ENCODE data around the gene CCRL2. TPM values are rescaled to one million over a fixed set of nuclear protein-coding genes. Genes with fewer than 3 reads are reported as not detected.

Gene CCRL2
- total and polyA plus RNA-seq, 2 experiments from 2014 or later = not detected

GRCh38 chr3:46368569-46368968, 38.5 kb upstream of the CCRL2 start:
- TF ChIP-seq EZH2 (IDR thresholded peaks at IDR 0.05; ENCODE audit: insufficient read depth, poor library complexity, severe bottlenecking) (no peak), EZH2phosphoT487 (IDR thresholded peaks at IDR 0.05; ENCODE audit: insufficient read depth, low read depth) (no peak)
- Histone ChIP-seq H3K4me1 (ENCODE audit: insufficient read depth) (no peaks in the 10 kb centered on the region), H3K9me3 (ENCODE audit: low read depth) (no peaks in the 10 kb centered on the region), H4K20me1 (ENCODE audit: insufficient read depth) (no peaks in the 10 kb centered on the region), H3K27ac (no peak overlapping the region), H3K36me3 (ENCODE audit: low read depth) (no peaks in the 10 kb centered on the region), H3K4me2 (ENCODE audit: unreplicated experiment) (no peak overlapping the region), H3K9me2 (ENCODE audit: insufficient read depth) (no peaks in the 10 kb centered on the region), H3K4me3 (no peak overlapping the region), H3K27me3 (replicated peaks; ENCODE audit: insufficient read depth) (peaks cover 82% of the 10 kb centered on the region), H2AFZ (no peak overlapping the region), H3K79me2 (ENCODE audit: insufficient read depth) (no peaks in the 10 kb centered on the region), H3K9ac (no peak overlapping the region), H3F3A (ENCODE audit: insufficient read depth) (no peaks in the 10 kb centered on the region)
- 81 to 84% methylated on average over 7 of the region's 7 CpGs for WGBS, 2 experiments (ENCODE audit: low coverage in 1 of 2, low lambda C conversion rate in 2 of 2, missing lambda C conversion rate in 2 of 2)
- in situ Hi-C loops (cut with MboI) = loop anchor here (10.0 to 25.0 kb wide), 3 partner anchors 284 to 606 kb away; partner anchors contain the start of gene CXCR6
- DNase-seq = no peak

GRCh38 chr3:46369151-46369550, 37.9 kb upstream of the CCRL2 start:
- Histone ChIP-seq H3K4me1 (ENCODE audit: insufficient read depth) (no peaks in the 10 kb centered on the region), H3K27ac (no peak overlapping the region), H3K4me3 (no peak overlapping the region), H2AFZ (no peak overlapping the region), H3K9me3 (ENCODE audit: low read depth) (no peaks in the 10 kb centered on the region), H3K9me2 (ENCODE audit: insufficient read depth) (no peaks in the 10 kb centered on the region), H3K36me3 (ENCODE audit: low read depth) (no peaks in the 10 kb centered on the region), H3K9ac (no peak overlapping the region), H4K20me1 (ENCODE audit: insufficient read depth) (no peaks in the 10 kb centered on the region), H3K27me3 (replicated peaks; ENCODE audit: insufficient read depth) (peaks cover 82% of the 10 kb centered on the region), H3K4me2 (ENCODE audit: unreplicated experiment) (no peak overlapping the region), H3K79me2 (ENCODE audit: insufficient read depth) (no peaks in the 10 kb centered on the region), H3F3A (ENCODE audit: insufficient read depth) (no peaks in the 10 kb centered on the region)
- WGBS, 2 experiments (ENCODE audit: low coverage in 1 of 2, low lambda C conversion rate in 2 of 2, missing lambda C conversion rate in 2 of 2) = 32% methylated on average over 4 of the region's 4 CpGs
- DNase-seq = no peak
- TF ChIP-seq EZH2 (IDR thresholded peaks at IDR 0.05; ENCODE audit: insufficient read depth, poor library complexity, severe bottlenecking) (no peak), EZH2phosphoT487 (IDR thresholded peaks at IDR 0.05; ENCODE audit: insufficient read depth, low read depth) (no peak)
- in situ Hi-C loops (cut with MboI) = loop anchor here (10.0 to 25.0 kb wide), 3 partner anchors 284 to 607 kb away; partner anchors contain the start of gene CXCR6

GRCh38 chr3:46369675-46370132, 37.4 kb upstream of the CCRL2 start:
- WGBS, 2 experiments (ENCODE audit: low coverage in 1 of 2, low lambda C conversion rate in 2 of 2, missing lambda C conversion rate in 2 of 2) = 51% methylated on average over 6 of the region's 6 CpGs

GRCh38 chr3:46370839-46371518, 36.1 kb upstream of the CCRL2 start, which contains the start of gene CCR5:
CCR5 (plus strand) TSS chr3:46370946; CDS start chr3:46372903, 1,957 bp downstream.
- no peak within 1 kb of the TSS for H2AFZ ChIP-seq
- no peak within 1 kb of the TSS for H3K4me3 ChIP-seq
- H4K20me1 ChIP-seq (ENCODE audit: insufficient read depth) = no peaks in the 10 kb centered on the region
- no peaks in the 10 kb centered on the region for H3K9me2 ChIP-seq (ENCODE audit: insufficient read depth)
- no peaks in the 10 kb centered on the region for H3K9me3 ChIP-seq (ENCODE audit: low read depth)
- H3K4me1 ChIP-seq (ENCODE audit: insufficient read depth) = no peaks in the 10 kb centered on the region
- H3K9ac ChIP-seq = no peak within 1 kb of the TSS
- in situ Hi-C loops (cut with MboI) = loop anchor here (25.0 kb wide), 2 partner anchors 434 to 609 kb away; partner anchors contain the start of gene CXCR6
- TF ChIP-seq EZH2phosphoT487 (IDR thresholded peaks at IDR 0.05; ENCODE audit: insufficient read depth, low read depth) = no peak
- no peak for TF ChIP-seq EZH2 (IDR thresholded peaks at IDR 0.05; ENCODE audit: insufficient read depth, poor library complexity, severe bottlenecking)
- no peak within 1 kb of the TSS for H3K4me2 ChIP-seq (ENCODE audit: unreplicated experiment)
- no peaks in the 10 kb centered on the region for H3K36me3 ChIP-seq (ENCODE audit: low read depth)
- peaks cover 85% of the 10 kb centered on the region for H3K27me3 ChIP-seq (replicated peaks; ENCODE audit: insufficient read depth)
- H3F3A ChIP-seq (ENCODE audit: insufficient read depth) = no peaks in the 10 kb centered on the region
- WGBS, 2 experiments (ENCODE audit: low coverage in 1 of 2, low lambda C conversion rate in 2 of 2, missing lambda C conversion rate in 2 of 2) = 77 to 78% methylated on average over 5 of the region's 5 CpGs
- no peak within 1 kb of the TSS for H3K27ac ChIP-seq
- no peaks in the 10 kb centered on the region for H3K79me2 ChIP-seq (ENCODE audit: insufficient read depth)
- no peak for DNase-seq

More at GRCh38 chr3:46369675-46370132, 37.4 kb upstream of the CCRL2 start:
- Histone ChIP-seq H3K4me3 (no peak overlapping the region), H3K27ac (no peak overlapping the region), H3K4me1 (ENCODE audit: insufficient read depth) (no peaks in the 10 kb centered on the region), H3K9ac (no peak overlapping the region), H3K9me3 (ENCODE audit: low read depth) (no peaks in the 10 kb centered on the region), H3K36me3 (ENCODE audit: low read depth) (no peaks in the 10 kb centered on the region), H4K20me1 (ENCODE audit: insufficient read depth) (no peaks in the 10 kb centered on the region), H3K79me2 (ENCODE audit: insufficient read depth) (no peaks in the 10 kb centered on the region), H3K4me2 (ENCODE audit: unreplicated experiment) (no peak overlapping the region), H3K27me3 (replicated peaks; ENCODE audit: insufficient read depth) (peaks cover 85% of the 10 kb centered on the region), H2AFZ (no peak overlapping the region), H3F3A (ENCODE audit: insufficient read depth) (no peaks in the 10 kb centered on the region), H3K9me2 (ENCODE audit: insufficient read depth) (no peaks in the 10 kb centered on the region)
- TF ChIP-seq EZH2phosphoT487 (IDR thresholded peaks at IDR 0.05; ENCODE audit: insufficient read depth, low read depth) (no peak), EZH2 (IDR thresholded peaks at IDR 0.05; ENCODE audit: insufficient read depth, poor library complexity, severe bottlenecking) (no peak)
- no peak for DNase-seq
- in situ Hi-C loops (cut with MboI) = loop anchor here (10.0 to 25.0 kb wide), 3 partner anchors 285 to 607 kb away; partner anchors contain the start of gene CXCR6
